HepG2 (cell line): ENCODE results near the gene AQP6.

ENCODE experiments used
- EHMT2 ChIP-seq: fragments of 200-600 bp; sonication (generic); IDR thresholded peaks from 2 replicates; pipeline ENCODE4 v1.7.0; 2017; ENCODE audit warnings: antibody characterized with exemption, low read depth, low read length, borderline replicate concordance
- FOXM1 ChIP-seq: sonication (generic); formaldehyde crosslinking; IDR thresholded peaks from 2 replicates; pipeline ENCODE4 v1.5.0; 2020; ENCODE audit warnings: missing genetic modification reagents
- GABPA ChIP-seq, 2 experiments: IDR thresholded peaks; 2 replicates each; pipeline ENCODE4 v1.6.1; 2011 to 2016; ENCODE audit warnings: low read depth in 2 of 2, low read length in 1 of 2, missing biosample characterization in 1 of 2, missing genetic modification characterization in 1 of 2
- GABPB1 ChIP-seq: IDR thresholded peaks from 2 replicates; pipeline ENCODE4 v1.6.1; 2016; ENCODE audit warnings: mild to moderate bottlenecking, missing genetic modification reagents, moderate library complexity, missing compliant biosample characterization
- HOXA5 ChIP-seq: sonication (generic); formaldehyde crosslinking; IDR thresholded peaks from 2 replicates; pipeline ENCODE4 v1.4.0; 2020; ENCODE audit warnings: missing genetic modification reagents
- NCOA5 ChIP-seq: sonication (generic); formaldehyde crosslinking; IDR thresholded peaks from 2 replicates; pipeline ENCODE4 v1.4.0; 2020; ENCODE audit warnings: missing genetic modification reagents
- ZNF629 ChIP-seq: sonication (generic); formaldehyde crosslinking; conservative IDR thresholded peaks from 2 replicates; pipeline ENCODE4 v1.5.0; 2020; ENCODE audit warnings: missing genetic modification reagents
- TF ChIP-seq, protein P1 (sequence below): sonication (generic); formaldehyde crosslinking; IDR thresholded peaks from 2 replicates; pipeline ENCODE4 v1.4.0; 2020; ENCODE audit warnings: missing genetic modification reagents
- TF ChIP-seq, protein P2 (sequence below): sonication (generic); formaldehyde crosslinking; IDR thresholded peaks from 2 replicates; pipeline ENCODE4 v1.5.0; 2020; ENCODE audit warnings: mild to moderate bottlenecking, missing genetic modification reagents, moderate library complexity
- TF ChIP-seq, protein P3 (sequence below): sonication (generic); formaldehyde crosslinking; IDR thresholded peaks from 2 replicates; pipeline ENCODE4 v1.4.0; 2020; ENCODE audit warnings: missing genetic modification reagents, borderline replicate concordance

DNA sequence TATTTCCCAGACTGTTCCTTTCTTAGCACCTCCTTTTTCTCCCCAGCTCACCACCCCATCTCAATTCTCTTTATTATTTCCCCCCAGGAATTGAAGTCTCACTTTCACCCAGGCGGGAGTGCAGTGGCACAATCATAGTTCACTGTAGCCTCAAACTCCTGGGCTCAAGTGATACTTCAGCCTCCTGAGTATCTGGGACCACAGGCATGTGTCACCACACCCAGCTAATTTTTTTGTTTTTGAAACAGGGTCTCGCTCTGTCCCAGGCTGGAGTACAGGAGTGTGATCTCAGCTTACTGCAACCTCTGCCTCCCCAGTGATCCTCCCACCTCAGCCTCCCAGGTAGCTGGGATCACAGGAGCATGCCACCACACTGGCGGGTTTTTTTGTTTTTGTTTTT, 41.6 kb downstream of the AQP6 start:
- TF ChIP-seq FOXM1 (CRISPR knock-in tag) (no peak), ZNF629 (CRISPR knock-in tag) (no peak), EHMT2 (no peak), NCOA5 (CRISPR knock-in tag) (no peak), HOXA5 (CRISPR knock-in tag) (no peak), GABPB1 (CRISPR knock-in tag) (no peak), GABPA (IDR thresholded peaks at IDR 0.05; ENCODE audit: low read depth, low read length) (no peak), GABPA (CRISPR knock-in tag; IDR thresholded peaks at IDR 0.05; ENCODE audit: low read depth) (no peak)
- TF ChIP-seq, protein P1, sequence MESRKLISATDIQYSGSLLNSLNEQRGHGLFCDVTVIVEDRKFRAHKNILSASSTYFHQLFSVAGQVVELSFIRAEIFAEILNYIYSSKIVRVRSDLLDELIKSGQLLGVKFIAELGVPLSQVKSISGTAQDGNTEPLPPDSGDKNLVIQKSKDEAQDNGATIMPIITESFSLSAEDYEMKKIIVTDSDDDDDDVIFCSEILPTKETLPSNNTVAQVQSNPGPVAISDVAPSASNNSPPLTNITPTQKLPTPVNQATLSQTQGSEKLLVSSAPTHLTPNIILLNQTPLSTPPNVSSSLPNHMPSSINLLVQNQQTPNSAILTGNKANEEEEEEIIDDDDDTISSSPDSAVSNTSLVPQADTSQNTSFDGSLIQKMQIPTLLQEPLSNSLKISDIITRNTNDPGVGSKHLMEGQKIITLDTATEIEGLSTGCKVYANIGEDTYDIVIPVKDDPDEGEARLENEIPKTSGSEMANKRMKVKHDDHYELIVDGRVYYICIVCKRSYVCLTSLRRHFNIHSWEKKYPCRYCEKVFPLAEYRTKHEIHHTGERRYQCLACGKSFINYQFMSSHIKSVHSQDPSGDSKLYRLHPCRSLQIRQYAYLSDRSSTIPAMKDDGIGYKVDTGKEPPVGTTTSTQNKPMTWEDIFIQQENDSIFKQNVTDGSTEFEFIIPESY (CRISPR knock-in tag) = no peak
- TF ChIP-seq, protein P2, sequence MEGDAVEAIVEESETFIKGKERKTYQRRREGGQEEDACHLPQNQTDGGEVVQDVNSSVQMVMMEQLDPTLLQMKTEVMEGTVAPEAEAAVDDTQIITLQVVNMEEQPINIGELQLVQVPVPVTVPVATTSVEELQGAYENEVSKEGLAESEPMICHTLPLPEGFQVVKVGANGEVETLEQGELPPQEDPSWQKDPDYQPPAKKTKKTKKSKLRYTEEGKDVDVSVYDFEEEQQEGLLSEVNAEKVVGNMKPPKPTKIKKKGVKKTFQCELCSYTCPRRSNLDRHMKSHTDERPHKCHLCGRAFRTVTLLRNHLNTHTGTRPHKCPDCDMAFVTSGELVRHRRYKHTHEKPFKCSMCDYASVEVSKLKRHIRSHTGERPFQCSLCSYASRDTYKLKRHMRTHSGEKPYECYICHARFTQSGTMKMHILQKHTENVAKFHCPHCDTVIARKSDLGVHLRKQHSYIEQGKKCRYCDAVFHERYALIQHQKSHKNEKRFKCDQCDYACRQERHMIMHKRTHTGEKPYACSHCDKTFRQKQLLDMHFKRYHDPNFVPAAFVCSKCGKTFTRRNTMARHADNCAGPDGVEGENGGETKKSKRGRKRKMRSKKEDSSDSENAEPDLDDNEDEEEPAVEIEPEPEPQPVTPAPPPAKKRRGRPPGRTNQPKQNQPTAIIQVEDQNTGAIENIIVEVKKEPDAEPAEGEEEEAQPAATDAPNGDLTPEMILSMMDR = no peak
- TF ChIP-seq, protein P3, sequence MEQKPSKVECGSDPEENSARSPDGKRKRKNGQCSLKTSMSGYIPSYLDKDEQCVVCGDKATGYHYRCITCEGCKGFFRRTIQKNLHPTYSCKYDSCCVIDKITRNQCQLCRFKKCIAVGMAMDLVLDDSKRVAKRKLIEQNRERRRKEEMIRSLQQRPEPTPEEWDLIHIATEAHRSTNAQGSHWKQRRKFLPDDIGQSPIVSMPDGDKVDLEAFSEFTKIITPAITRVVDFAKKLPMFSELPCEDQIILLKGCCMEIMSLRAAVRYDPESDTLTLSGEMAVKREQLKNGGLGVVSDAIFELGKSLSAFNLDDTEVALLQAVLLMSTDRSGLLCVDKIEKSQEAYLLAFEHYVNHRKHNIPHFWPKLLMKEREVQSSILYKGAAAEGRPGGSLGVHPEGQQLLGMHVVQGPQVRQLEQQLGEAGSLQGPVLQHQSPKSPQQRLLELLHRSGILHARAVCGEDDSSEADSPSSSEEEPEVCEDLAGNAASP (CRISPR knock-in tag) = no peak
